Calu3 (cell line): ENCODE results near the gene AGPAT4. TPM values are rescaled to one million over a fixed set of nuclear protein-coding genes. Genes with fewer than 3 reads are reported as not detected.

Experiments used
- BruUV-seq: library from RNA; stranded (reverse); fragments of 400-500 nt; replicated peaks from 2 replicates; lab custom pipeline; 2021; lab: Mats Ljungman, UMichigan
- CTCF ChIA-PET: fragments of 300-600 bp; sonication (Branson Sonifier 250); formaldehyde crosslinking; loops from one replicate; lab custom pipeline; 2022; ENCODE audit warnings: antibody characterized with exemption; lab: Charles Lee
- DNase-seq: peaks from one replicate; pipeline ENCODE4 v3.0.0; 2022
- H3K27ac Mint-ChIP-seq: one replicate; pipeline ENCODE4 v1.8.0; 2022; ENCODE audit warnings: mixed read lengths; ENCODE audit not compliant: unreplicated experiment
- H3K27me3 Mint-ChIP-seq: one replicate; pipeline ENCODE4 v1.8.0; 2022; ENCODE audit warnings: mixed read lengths; ENCODE audit not compliant: unreplicated experiment
- H3K36me3 Mint-ChIP-seq: one replicate; pipeline ENCODE4 v1.8.0; 2022; ENCODE audit warnings: mild to moderate bottlenecking, moderate library complexity, mixed read lengths; ENCODE audit not compliant: insufficient read depth, unreplicated experiment
- H3K4me1 Mint-ChIP-seq: one replicate; pipeline ENCODE4 v1.8.0; 2022; ENCODE audit warnings: mild to moderate bottlenecking, low read depth, mixed read lengths; ENCODE audit not compliant: unreplicated experiment
- H3K4me3 Mint-ChIP-seq: one replicate; pipeline ENCODE4 v1.8.0; 2022; ENCODE audit warnings: mild to moderate bottlenecking, low read depth, moderate library complexity, mixed read lengths; ENCODE audit not compliant: unreplicated experiment
- H3K9me3 Mint-ChIP-seq: one replicate; pipeline ENCODE4 v1.8.0; 2022; ENCODE audit warnings: low read depth, mixed read lengths; ENCODE audit not compliant: unreplicated experiment
- intact Hi-C: fragments of 100-400 bp; cut with micrococcal nuclease; formaldehyde crosslinking; loops from one replicate; pipeline ENCODE4 v1.10.0; 2022; ENCODE audit not compliant: unreplicated experiment
- total RNA-seq: library from RNA; stranded (reverse); gene quantifications from 2 replicates; pipeline ENCODE4 v1.2.3, GENCODE V29; 2022
- TF ChIP-seq, protein P1 (sequence below): fragments of 200-600 bp; IDR thresholded peaks from one replicate; pipeline ENCODE4 v1.8.0; 2022; ENCODE audit warnings: antibody characterized with exemption; ENCODE audit not compliant: unreplicated experiment

AGPAT4 gene
- total RNA-seq, 1 experiment from 2014 or later, result 11.3 TPM

DNA sequence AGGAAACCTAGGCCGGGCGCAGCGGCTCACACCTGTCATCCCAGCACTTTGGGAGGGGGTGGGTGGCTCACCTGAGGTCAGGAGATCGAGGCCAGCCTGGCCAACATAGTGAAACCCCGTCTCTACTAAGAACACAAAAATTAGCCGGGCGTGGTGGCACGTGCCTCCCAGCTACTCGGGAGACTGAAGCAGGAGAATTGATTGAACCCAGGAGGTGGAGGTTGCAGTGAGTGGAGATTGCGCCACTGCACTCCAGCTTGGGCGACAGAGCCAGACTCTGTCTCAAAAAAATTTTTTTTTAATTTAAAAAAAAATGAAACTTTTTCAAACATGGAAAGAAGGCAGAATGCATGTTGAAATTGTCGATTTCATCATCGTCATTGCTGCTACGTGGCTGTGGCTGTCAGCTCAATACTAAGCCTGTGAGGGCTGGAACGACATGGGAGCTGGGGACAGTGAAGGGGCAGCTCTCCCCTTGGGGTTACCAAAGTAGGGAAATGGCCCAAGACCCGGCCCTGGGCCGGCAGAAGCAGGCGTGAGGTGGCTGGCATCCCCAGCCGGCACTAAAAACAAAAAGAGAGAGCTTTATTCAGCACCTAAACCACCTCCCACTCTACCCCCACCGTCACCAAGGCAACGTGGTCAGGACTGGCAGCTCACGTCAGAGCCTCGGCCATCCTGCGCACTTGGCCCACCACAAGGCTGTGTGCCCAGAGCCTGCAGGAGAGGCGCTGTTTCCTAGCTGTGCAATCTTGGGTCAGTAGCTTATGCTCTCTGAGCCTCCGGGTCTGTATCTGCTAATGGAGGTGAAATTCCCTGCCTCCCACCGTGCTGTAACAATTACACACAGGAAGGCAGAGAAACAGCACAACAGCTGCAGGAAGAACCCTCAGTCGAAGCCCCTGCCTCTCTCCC is 30.8 kb downstream of the AGPAT4 start:
- H3K27me3 Mint-ChIP-seq, result no peaks in the 10 kb centered on the region
- intact Hi-C loops, result no loop called here
- no peaks in the 10 kb centered on the region for H3K36me3 Mint-ChIP-seq
- TF ChIP-seq, protein P1, sequence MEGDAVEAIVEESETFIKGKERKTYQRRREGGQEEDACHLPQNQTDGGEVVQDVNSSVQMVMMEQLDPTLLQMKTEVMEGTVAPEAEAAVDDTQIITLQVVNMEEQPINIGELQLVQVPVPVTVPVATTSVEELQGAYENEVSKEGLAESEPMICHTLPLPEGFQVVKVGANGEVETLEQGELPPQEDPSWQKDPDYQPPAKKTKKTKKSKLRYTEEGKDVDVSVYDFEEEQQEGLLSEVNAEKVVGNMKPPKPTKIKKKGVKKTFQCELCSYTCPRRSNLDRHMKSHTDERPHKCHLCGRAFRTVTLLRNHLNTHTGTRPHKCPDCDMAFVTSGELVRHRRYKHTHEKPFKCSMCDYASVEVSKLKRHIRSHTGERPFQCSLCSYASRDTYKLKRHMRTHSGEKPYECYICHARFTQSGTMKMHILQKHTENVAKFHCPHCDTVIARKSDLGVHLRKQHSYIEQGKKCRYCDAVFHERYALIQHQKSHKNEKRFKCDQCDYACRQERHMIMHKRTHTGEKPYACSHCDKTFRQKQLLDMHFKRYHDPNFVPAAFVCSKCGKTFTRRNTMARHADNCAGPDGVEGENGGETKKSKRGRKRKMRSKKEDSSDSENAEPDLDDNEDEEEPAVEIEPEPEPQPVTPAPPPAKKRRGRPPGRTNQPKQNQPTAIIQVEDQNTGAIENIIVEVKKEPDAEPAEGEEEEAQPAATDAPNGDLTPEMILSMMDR, result no peak
- no peaks in the 10 kb centered on the region for H3K9me3 Mint-ChIP-seq
- no peak for DNase-seq
- H3K4me1 Mint-ChIP-seq, result no peaks in the 10 kb centered on the region
- BruUV-seq, result no TSS peak
- H3K4me3 Mint-ChIP-seq, result no peak overlapping the region
- H3K27ac Mint-ChIP-seq, result no peak overlapping the region
- CTCF ChIA-PET, result no interaction called here

GRCh38 chr6:161242113-161242512 is 31.7 kb downstream of the AGPAT4 start:
- BruUV-seq, result no TSS peak
- intact Hi-C loops, result no loop called here
- Mint-ChIP-seq H3K9me3 (no peaks in the 10 kb centered on the region), H3K27ac (no peak overlapping the region), H3K4me1 (no peaks in the 10 kb centered on the region), H3K27me3 (no peaks in the 10 kb centered on the region), H3K36me3 (no peaks in the 10 kb centered on the region), H3K4me3 (no peak overlapping the region)
- TF ChIP-seq, protein P1, result no peak
- DNase-seq, result no peak
- CTCF ChIA-PET, result no interaction called here

DNA sequence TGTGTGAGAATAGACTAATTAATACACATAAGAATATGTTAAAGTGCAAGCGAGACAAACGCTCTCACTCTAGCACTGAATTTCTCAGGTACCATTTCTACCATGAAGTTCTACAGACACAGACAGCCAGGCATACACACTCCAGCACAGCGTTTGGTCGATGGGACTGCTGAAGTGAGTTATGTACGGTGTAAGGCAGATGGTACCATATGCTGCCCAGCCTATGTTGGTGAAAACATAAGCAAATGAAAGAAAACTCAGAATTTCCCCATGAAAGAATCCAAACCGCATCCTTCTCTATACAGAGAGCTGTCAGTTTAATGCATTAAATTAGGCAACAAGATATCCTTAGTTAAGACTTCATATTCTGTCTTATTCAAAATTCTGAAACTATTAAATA is 34.9 kb downstream of the AGPAT4 start:
- H3K36me3 Mint-ChIP-seq, result no peaks in the 10 kb centered on the region
- no peak overlapping the region for H3K27ac Mint-ChIP-seq
- no peaks in the 10 kb centered on the region for H3K27me3 Mint-ChIP-seq
- no peaks in the 10 kb centered on the region for H3K9me3 Mint-ChIP-seq
- no TSS peak for BruUV-seq
- TF ChIP-seq, protein P1, result no peak
- no peak for DNase-seq
- intact Hi-C loops, result no loop called here
- H3K4me1 Mint-ChIP-seq, result no peaks in the 10 kb centered on the region
- H3K4me3 Mint-ChIP-seq, result no peak overlapping the region
- CTCF ChIA-PET, result no interaction called here

DNA sequence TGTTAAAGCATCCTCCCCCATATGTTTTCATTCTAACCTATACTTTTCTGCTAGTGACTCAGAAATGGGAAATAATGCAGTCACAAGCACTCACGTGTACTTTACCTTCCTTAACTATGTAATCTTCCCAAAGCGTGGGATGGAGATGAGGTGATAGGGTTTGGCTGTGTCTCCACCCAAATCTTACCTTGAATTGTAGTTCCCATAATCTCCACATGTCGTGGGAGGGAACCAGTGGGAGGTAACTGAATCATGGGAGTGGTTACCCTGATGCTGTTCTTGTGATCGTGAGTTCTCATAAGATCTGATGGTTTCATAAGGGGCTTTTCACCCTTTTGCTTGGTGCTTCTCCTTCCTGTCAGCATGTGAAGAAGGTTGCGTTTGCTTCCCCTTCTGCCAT is 35.4 kb downstream of the AGPAT4 start:
- CTCF ChIA-PET, result no interaction called here
- no peak overlapping the region for H3K27ac Mint-ChIP-seq
- no peaks in the 10 kb centered on the region for H3K36me3 Mint-ChIP-seq
- intact Hi-C loops, result no loop called here
- no peaks in the 10 kb centered on the region for H3K27me3 Mint-ChIP-seq
- H3K9me3 Mint-ChIP-seq, result no peaks in the 10 kb centered on the region
- BruUV-seq, result no TSS peak
- no peak for DNase-seq
- TF ChIP-seq, protein P1, result no peak
- no peaks in the 10 kb centered on the region for H3K4me1 Mint-ChIP-seq
- no peak overlapping the region for H3K4me3 Mint-ChIP-seq
